ENCODE data around the gene FAP. TPM values are rescaled to one million over a fixed set of nuclear protein-coding genes. Genes with fewer than 3 reads are reported as not detected.

The FAP gene
- total and polyA plus RNA-seq, 2 donors (not counting 1 experiment from before 2014, with no cell fraction given) = not detected

DNA sequence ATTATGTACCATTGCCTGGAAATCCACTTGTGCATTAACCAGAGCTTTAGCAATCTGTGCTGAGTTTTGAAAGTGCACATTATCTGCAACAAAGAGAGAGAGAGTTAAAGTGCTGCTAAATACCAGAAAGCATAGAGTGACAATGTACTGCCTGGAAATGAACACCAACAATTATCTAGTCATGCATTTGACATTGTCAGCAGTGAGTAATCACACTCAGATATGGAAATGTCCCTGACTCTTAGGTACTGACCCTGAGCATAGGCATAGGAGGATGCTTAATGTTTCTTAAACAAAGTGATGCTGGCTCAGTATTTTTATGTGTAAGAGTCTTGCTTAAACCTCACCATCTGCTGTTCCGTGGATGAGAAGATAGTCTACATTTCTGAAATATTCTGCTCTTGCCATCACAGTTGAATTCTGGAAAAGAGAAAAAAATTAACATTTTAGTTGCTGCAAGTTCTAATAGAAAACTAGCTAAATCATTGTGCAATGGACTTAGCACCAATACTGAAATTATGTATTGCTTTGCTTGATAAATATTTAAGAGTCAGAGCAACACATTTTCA lies 70.4 kb downstream of the FAP start:
- ATAC-seq (ENCODE audit: low read depth) (no peak), DNase-seq (no peak)
- no peaks in the 10 kb centered on the region for H3K9me3 ChIP-seq (ENCODE audit: control extremely low read depth in 1 of 3, control insufficient read depth in 2 of 3, insufficient read depth in 1 of 3, low read length in 2 of 3)
- Mint-ChIP-seq H3K27me3 (peaks cover 24% of the 10 kb centered on the region), H3K4me1 (no peaks in the 10 kb centered on the region), H3K4me3 (no peak overlapping the region), H3K9me3 (ENCODE audit: insufficient read depth) (no peaks in the 10 kb centered on the region), H3K27ac (no peak overlapping the region)
- H3K4me1 ChIP-seq (ENCODE audit: control insufficient read depth in 2 of 2, insufficient read depth in 2 of 2, low read length in 2 of 2) = no peaks in the 10 kb centered on the region
- no peaks in the 10 kb centered on the region for H3K79me2 ChIP-seq (ENCODE audit: control insufficient read depth, insufficient read depth, low read length)
- ChIA-PET CTCF (interaction anchor here (1.0 kb wide), 1 partner anchor 45 kb away, joined by 3 read pairs; no protein-coding TSS in a partner anchor), POLR2A (no interaction called here)
- no peak overlapping the region for H3K9ac ChIP-seq (ENCODE audit: low read length)
- WGBS (ENCODE audit: insufficient coverage) = no CpG with 5 or more reads among the region's 1 CpG
- TF ChIP-seq, protein P1, sequence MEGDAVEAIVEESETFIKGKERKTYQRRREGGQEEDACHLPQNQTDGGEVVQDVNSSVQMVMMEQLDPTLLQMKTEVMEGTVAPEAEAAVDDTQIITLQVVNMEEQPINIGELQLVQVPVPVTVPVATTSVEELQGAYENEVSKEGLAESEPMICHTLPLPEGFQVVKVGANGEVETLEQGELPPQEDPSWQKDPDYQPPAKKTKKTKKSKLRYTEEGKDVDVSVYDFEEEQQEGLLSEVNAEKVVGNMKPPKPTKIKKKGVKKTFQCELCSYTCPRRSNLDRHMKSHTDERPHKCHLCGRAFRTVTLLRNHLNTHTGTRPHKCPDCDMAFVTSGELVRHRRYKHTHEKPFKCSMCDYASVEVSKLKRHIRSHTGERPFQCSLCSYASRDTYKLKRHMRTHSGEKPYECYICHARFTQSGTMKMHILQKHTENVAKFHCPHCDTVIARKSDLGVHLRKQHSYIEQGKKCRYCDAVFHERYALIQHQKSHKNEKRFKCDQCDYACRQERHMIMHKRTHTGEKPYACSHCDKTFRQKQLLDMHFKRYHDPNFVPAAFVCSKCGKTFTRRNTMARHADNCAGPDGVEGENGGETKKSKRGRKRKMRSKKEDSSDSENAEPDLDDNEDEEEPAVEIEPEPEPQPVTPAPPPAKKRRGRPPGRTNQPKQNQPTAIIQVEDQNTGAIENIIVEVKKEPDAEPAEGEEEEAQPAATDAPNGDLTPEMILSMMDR (IDR thresholded peaks at IDR 0.05) = no peak
- TF ChIP-seq EZH2 (IDR thresholded peaks at IDR 0.05; ENCODE audit: borderline replicate concordance, insufficient read depth, low read depth, low read length, poor library complexity, severe bottlenecking) = no peak
- H3K4me2 ChIP-seq (replicated peaks; ENCODE audit: low read depth, low read length, poor library complexity, severe bottlenecking) = no peak overlapping the region
- H3K4me3 ChIP-seq (ENCODE audit: control extremely low read depth in 1 of 5, extremely low read depth in 1 of 5, insufficient read depth in 1 of 5, low read depth in 2 of 5, low read length in 4 of 5) = no peak overlapping the region
- no peaks in the 10 kb centered on the region for H4K20me1 ChIP-seq (ENCODE audit: control insufficient read depth, insufficient read depth, low read length, poor library complexity, severe bottlenecking)
- H3K36me3 ChIP-seq (replicated peaks in 1 of 2; ENCODE audit: control extremely low read depth in 1 of 2, control insufficient read depth in 1 of 2, extremely low read depth in 1 of 2, insufficient read depth in 2 of 2, low read length in 1 of 2) = no peaks in the 10 kb centered on the region
- H3K27me3 ChIP-seq (replicated peaks in 1 of 4; ENCODE audit: control extremely low read depth in 1 of 4, control insufficient read depth in 3 of 4, insufficient read depth in 4 of 4, low read length in 3 of 4) = no peaks in the 10 kb centered on the region
- H2AFZ ChIP-seq (ENCODE audit: insufficient read depth, low read depth, low read length, poor library complexity, severe bottlenecking) = no peak overlapping the region
- no peak overlapping the region for H3K27ac ChIP-seq (ENCODE audit: low read length in 2 of 2)
- intact Hi-C loops (cut with micrococcal nuclease) = no loop called here

DNA sequence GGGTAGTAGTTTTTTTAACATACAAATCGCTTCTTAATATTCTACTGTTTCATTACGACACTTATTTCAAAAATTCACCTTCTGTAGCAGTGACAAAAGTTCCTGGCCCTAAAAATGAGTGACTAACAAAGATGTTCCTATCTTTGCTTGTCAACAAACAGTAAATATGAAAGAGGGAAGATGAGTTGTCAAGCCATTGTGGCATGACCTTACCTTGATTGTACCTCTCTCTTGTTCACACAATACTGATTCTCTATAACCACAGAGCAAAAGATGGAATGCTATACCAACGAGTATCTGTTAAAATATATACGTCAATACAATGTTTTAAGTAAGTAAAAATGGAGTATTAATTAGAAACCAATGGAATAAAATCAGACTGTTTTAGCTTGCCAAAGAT lies 76.5 kb downstream of the FAP start:
- H3K4me1 ChIP-seq (ENCODE audit: control insufficient read depth in 2 of 2, insufficient read depth in 2 of 2, low read length in 2 of 2) = no peaks in the 10 kb centered on the region

More for the DNA sequence above, 76.5 kb downstream of the FAP start:
- POLR2A ChIA-PET = no interaction called here
- H3K27ac ChIP-seq (ENCODE audit: low read length in 2 of 2) = no peak overlapping the region
- peaks cover 0 to 3% (median 0%) of the 10 kb centered on the region in 4 experiments for H3K27me3 ChIP-seq (replicated peaks in 1 of 4; ENCODE audit: control extremely low read depth in 1 of 4, control insufficient read depth in 3 of 4, insufficient read depth in 4 of 4, low read length in 3 of 4)
- TF ChIP-seq, protein P1 (IDR thresholded peaks at IDR 0.05) = no peak
- TF ChIP-seq EZH2 (IDR thresholded peaks at IDR 0.05; ENCODE audit: borderline replicate concordance, insufficient read depth, low read depth, low read length, poor library complexity, severe bottlenecking) = no peak
- CTCF ChIA-PET = interaction anchor here (1.1 kb wide), 1 partner anchor 13 kb away, joined by 3 read pairs; no protein-coding TSS in a partner anchor
- H4K20me1 ChIP-seq (ENCODE audit: control insufficient read depth, insufficient read depth, low read length, poor library complexity, severe bottlenecking) = no peaks in the 10 kb centered on the region
- Mint-ChIP-seq H3K9me3 (ENCODE audit: insufficient read depth) (no peaks in the 10 kb centered on the region), H3K4me3 (no peak overlapping the region), H3K27me3 (peaks cover 26% of the 10 kb centered on the region), H3K4me1 (no peaks in the 10 kb centered on the region), H3K27ac (no peak overlapping the region)
- H3K79me2 ChIP-seq (ENCODE audit: control insufficient read depth, insufficient read depth, low read length) = no peaks in the 10 kb centered on the region
- DNase-seq (no peak), ATAC-seq (ENCODE audit: low read depth) (no peak)
- intact Hi-C loops (cut with micrococcal nuclease) = no loop called here
- H3K4me2 ChIP-seq (replicated peaks; ENCODE audit: low read depth, low read length, poor library complexity, severe bottlenecking) = no peak overlapping the region
- no peak overlapping the region for H2AFZ ChIP-seq (ENCODE audit: insufficient read depth, low read depth, low read length, poor library complexity, severe bottlenecking)
- no peaks in the 10 kb centered on the region for H3K36me3 ChIP-seq (replicated peaks in 1 of 2; ENCODE audit: control extremely low read depth in 1 of 2, control insufficient read depth in 1 of 2, extremely low read depth in 1 of 2, insufficient read depth in 2 of 2, low read length in 1 of 2)
- no peak overlapping the region for H3K9ac ChIP-seq (ENCODE audit: low read length)
- H3K9me3 ChIP-seq (ENCODE audit: control extremely low read depth in 1 of 3, control insufficient read depth in 2 of 3, insufficient read depth in 1 of 3, low read length in 2 of 3) = no peaks in the 10 kb centered on the region
- no peak overlapping the region for H3K4me3 ChIP-seq (ENCODE audit: control extremely low read depth in 1 of 5, extremely low read depth in 1 of 5, insufficient read depth in 1 of 5, low read depth in 2 of 5, low read length in 4 of 5)
- 100% methylated on average over 1 of the region's 4 CpGs for WGBS (ENCODE audit: insufficient coverage)
